Transverse colon (tissue), 4 donors: ENCODE data around the gene GALNT2.

ENCODE experiments used
- EP300 ChIP-seq: sonication (generic); formaldehyde crosslinking; IDR thresholded peaks from one replicate; pipeline ENCODE4 v1.6.1; 2017; ENCODE audit warnings: antibody characterized with exemption, low read depth
- POLR2A ChIP-seq: fragments of 450-650 bp; IDR thresholded peaks from one replicate; pipeline ENCODE4 v1.6.1; 2016; ENCODE audit warnings: antibody characterized with exemption, mild to moderate bottlenecking, moderate library complexity
- POLR2AphosphoS5 ChIP-seq, 3 donors: sonication (generic); formaldehyde crosslinking; IDR thresholded peaks; one replicate each; pipeline ENCODE4 v1.6.1; 2016; ENCODE audit warnings: antibody characterized with exemption in 3 of 3
- TF ChIP-seq, protein P1 (sequence below), 5 experiments: fragments of 200-600 bp in 3 of 5; fragments of 450-650 bp in 2 of 5; sonication (generic) in 3 of 5; IDR thresholded peaks; 1 replicate in 2 of 5; 2 replicates in 3 of 5; pipeline ENCODE4 v1.5.1; 2016 to 2017; ENCODE audit warnings: antibody characterized with exemption in 5 of 5, inconsistent platforms in 3 of 5, mild to moderate bottlenecking in 2 of 5, moderate library complexity in 1 of 5

DNA sequence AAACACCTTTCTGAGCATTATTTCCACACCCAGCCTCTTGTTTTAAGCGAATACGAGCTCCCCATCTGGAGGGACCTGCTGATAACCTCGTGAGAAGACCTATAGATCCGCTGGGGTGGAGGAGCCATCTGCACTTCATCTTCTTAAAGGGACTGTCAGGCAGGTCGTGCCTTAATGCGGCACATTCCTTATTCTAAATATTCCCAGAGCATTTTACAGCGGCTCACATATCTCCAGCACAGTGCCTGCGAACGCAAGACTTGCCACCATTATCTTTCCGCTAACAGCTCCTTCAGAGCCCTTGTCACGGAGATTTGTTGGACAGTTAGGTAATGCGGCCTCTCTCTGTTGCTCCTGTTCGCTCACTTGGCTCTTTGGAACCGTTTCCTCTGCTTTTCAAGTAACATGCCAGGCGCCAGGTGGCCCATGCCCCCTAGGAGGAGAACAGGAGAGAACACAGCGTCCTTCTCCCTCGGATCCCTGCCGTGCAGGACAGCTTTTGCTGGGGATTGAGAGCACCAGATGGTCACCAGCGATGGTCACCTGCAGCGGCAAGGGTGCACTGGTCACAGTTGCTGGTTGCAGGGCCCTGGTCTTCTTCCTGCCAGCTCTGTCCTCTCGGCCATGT is 196.6 kb downstream of the GALNT2 start:
- TF ChIP-seq, protein P1, sequence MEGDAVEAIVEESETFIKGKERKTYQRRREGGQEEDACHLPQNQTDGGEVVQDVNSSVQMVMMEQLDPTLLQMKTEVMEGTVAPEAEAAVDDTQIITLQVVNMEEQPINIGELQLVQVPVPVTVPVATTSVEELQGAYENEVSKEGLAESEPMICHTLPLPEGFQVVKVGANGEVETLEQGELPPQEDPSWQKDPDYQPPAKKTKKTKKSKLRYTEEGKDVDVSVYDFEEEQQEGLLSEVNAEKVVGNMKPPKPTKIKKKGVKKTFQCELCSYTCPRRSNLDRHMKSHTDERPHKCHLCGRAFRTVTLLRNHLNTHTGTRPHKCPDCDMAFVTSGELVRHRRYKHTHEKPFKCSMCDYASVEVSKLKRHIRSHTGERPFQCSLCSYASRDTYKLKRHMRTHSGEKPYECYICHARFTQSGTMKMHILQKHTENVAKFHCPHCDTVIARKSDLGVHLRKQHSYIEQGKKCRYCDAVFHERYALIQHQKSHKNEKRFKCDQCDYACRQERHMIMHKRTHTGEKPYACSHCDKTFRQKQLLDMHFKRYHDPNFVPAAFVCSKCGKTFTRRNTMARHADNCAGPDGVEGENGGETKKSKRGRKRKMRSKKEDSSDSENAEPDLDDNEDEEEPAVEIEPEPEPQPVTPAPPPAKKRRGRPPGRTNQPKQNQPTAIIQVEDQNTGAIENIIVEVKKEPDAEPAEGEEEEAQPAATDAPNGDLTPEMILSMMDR (IDR thresholded peaks at IDR 0.05), result no peak
- TF ChIP-seq POLR2AphosphoS5 (IDR thresholded peaks at IDR 0.05) (no peak), POLR2A (no peak), EP300 (no peak)
